ENCODE data around the gene GPX6.
"Not testable (repeated sequence)": the region's sequence is repeated elsewhere in the genome, so short reads cannot be mapped to it uniquely, and the experiment has no call there.

The GPX6 gene

DNA sequence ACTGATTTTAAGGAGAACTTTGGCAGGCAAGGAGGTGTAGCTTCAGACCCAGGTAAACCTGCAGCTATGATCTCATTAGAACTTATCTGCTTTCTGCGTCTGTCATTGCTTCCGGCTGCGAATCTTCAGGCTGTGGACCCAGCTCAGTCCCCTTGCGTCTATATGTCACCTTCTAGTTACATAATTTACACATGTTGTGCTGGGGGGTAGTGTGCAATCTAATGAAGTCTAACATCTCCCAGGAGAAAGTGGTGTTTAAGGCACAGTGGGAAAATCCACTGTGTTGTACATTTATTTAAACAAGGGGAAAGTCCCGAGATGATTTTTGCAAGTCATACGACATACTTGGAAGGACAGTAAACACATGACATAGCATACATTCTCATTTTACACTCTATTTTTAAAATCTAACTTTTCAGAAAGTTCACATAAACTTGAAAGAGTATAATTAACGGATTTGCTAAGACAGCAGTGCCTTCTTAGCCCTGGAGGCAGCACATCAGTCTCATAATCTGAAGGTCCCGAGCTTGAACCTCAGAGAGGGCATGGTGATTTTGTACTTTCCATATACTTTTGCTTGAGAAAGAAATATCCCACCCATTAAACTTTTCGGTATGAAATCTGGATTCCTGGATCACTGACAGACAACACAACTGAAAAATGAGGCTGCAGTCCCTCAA lies 35.2 kb downstream of the GPX6 start:
- no peak for DNase-seq (ENCODE audit: low spot score)

- DNase-seq (ENCODE audit: low spot score): no peak
Observed at GRCh38 chr6:28478518-28478917, 37.1 kb downstream of the GPX6 start.

DNA sequence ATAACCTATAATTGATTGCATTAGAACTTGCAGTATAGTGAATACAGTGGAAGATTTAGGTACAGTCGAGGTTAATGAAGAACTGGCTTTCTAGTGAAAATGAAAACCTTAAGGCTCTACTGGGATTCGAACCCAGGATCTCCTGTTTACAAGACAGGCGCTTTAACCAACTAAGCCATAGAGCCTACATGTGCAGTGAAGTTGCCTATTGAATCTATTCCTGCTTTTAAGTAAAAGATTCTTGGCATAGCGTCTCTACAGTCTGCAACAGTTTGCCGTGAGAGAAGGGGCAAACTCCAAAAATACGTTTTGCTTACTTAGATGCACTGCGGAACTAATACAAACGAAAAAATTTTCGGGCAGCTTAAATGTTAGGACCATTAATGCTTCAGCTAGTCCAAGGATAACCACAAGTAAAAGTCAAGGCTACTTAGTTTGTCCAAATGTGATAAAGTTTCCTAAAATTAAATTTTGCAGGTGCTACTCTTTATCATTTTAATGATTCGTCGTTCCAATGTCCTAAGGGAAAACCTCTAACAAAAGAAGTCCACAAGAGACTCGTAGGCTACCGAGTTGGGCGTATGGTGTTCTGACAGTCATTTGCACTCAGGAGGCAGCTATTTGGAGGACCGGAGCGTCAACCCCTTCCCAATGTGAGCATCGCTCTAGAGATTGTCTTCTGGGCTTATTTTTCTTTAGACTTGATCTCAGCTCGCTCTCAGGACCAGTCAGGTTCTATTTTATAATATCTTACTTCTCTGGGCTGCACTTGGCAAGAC lies 41.0 kb downstream of the GPX6 start:
- DNase-seq (ENCODE audit: low spot score): peak; percentile 64

GRCh38 chr6:28469153-28469745 lies 46.3 kb downstream of the GPX6 start:
- not testable (repeated sequence) for DNase-seq (ENCODE audit: low spot score)

GRCh38 chr6:28468056-28468455 lies 47.5 kb downstream of the GPX6 start:
- DNase-seq (ENCODE audit: low spot score): no peak

- no peak for DNase-seq (ENCODE audit: low spot score)
Observed at GRCh38 chr6:28462401-28462800, 53.2 kb downstream of the GPX6 start.

DNA sequence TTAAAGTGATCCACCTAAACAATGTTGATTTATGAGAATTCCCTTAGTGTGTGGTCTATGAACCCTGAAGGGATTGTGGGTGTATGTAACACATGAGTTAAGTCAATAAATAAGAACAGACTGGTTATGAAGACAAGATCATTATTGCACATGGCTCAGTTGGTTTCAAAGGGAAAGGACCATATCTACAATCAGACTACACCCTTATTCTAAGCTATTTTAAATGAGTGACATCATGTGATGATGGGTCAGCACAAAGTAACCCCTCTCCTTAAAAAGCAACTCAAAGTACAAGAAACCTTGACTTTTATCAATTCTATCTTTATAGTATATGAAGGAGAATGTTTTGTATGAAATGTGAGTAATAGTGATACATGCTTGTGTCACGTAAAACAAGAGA lies 57.0 kb downstream of the GPX6 start:
- no peak for DNase-seq (ENCODE audit: low spot score)

Data from AG08395 (cell line).